Measurements from ENCODE around the gene WDFY4.

Gene WDFY4

GRCh38 chr10:48760983-48761382 is 76.3 kb downstream of the WDFY4 start:
- no peak for DNase-seq (ENCODE audit: insufficient read length, low spot score)
- no peak for TF ChIP-seq SPI1 (IDR thresholded peaks at IDR 0.05; ENCODE audit: low read depth, low read length)
- TF ChIP-seq TAF1 (IDR thresholded peaks at IDR 0.05; ENCODE audit: low read depth, low read length) = no peak
- no peak for TF ChIP-seq POLR2AphosphoS5 (IDR thresholded peaks at IDR 0.05; ENCODE audit: low read depth, low read length)
- no peak for TF ChIP-seq POU2F2 (IDR thresholded peaks at IDR 0.05; ENCODE audit: low read depth, low read length)
- no peak for TF ChIP-seq POLR2A (IDR thresholded peaks at IDR 0.05; ENCODE audit: low read depth, low read length)
- TF ChIP-seq PAX5 (IDR thresholded peaks at IDR 0.05; ENCODE audit: insufficient read depth, low read length, severe bottlenecking) = no peak
- FAIRE-seq = no peak

GRCh38 chr10:48762064-48763042 is 77.7 kb downstream of the WDFY4 start:
- TF ChIP-seq POLR2A (IDR thresholded peaks at IDR 0.05; ENCODE audit: low read depth, low read length) (no peak), POU2F2 (IDR thresholded peaks at IDR 0.05; ENCODE audit: low read depth, low read length) (no peak), POLR2AphosphoS5 (IDR thresholded peaks at IDR 0.05; ENCODE audit: low read depth, low read length) (no peak), TAF1 (IDR thresholded peaks at IDR 0.05; ENCODE audit: low read depth, low read length) (no peak), SPI1 (IDR thresholded peaks at IDR 0.05; ENCODE audit: low read depth, low read length) (no peak)
- DNase-seq (ENCODE audit: insufficient read length, low spot score) (no peak), FAIRE-seq (no peak)

GRCh38 chr10:48763403-48763965 is 78.8 kb downstream of the WDFY4 start:
- no peak for FAIRE-seq
- no peak for DNase-seq (ENCODE audit: insufficient read length, low spot score)
- TF ChIP-seq TAF1 (IDR thresholded peaks at IDR 0.05; ENCODE audit: low read depth, low read length) (no peak), POLR2A (IDR thresholded peaks at IDR 0.05; ENCODE audit: low read depth, low read length) (no peak), PAX5 (IDR thresholded peaks at IDR 0.05; ENCODE audit: insufficient read depth, low read length, severe bottlenecking) (no peak), SPI1 (IDR thresholded peaks at IDR 0.05; ENCODE audit: low read depth, low read length) (no peak), POLR2AphosphoS5 (IDR thresholded peaks at IDR 0.05; ENCODE audit: low read depth, low read length) (no peak), POU2F2 (IDR thresholded peaks at IDR 0.05; ENCODE audit: low read depth, low read length) (no peak)

GRCh38 chr10:48764486-48764885 is 79.8 kb downstream of the WDFY4 start:
- DNase-seq (ENCODE audit: insufficient read length, low spot score) = no peak
- peak; percentile 35 for FAIRE-seq

GRCh38 chr10:48765039-48765438 is 80.4 kb downstream of the WDFY4 start:
- FAIRE-seq (peak; percentile 57), DNase-seq (ENCODE audit: insufficient read length, low spot score) (no peak)
- TF ChIP-seq POLR2A (IDR thresholded peaks at IDR 0.05; ENCODE audit: low read depth, low read length) (no peak), SPI1 (IDR thresholded peaks at IDR 0.05; ENCODE audit: low read depth, low read length) (no peak), PAX5 (IDR thresholded peaks at IDR 0.05; ENCODE audit: insufficient read depth, low read length, severe bottlenecking) (no peak), TAF1 (IDR thresholded peaks at IDR 0.05; ENCODE audit: low read depth, low read length) (no peak), POLR2AphosphoS5 (IDR thresholded peaks at IDR 0.05; ENCODE audit: low read depth, low read length) (no peak), POU2F2 (IDR thresholded peaks at IDR 0.05; ENCODE audit: low read depth, low read length) (no peak)

More at GRCh38 chr10:48764486-48764885, 79.8 kb downstream of the WDFY4 start:
- TF ChIP-seq POLR2A (IDR thresholded peaks at IDR 0.05; ENCODE audit: low read depth, low read length) = no peak
- TF ChIP-seq TAF1 (IDR thresholded peaks at IDR 0.05; ENCODE audit: low read depth, low read length) = no peak
- TF ChIP-seq SPI1 (IDR thresholded peaks at IDR 0.05; ENCODE audit: low read depth, low read length) = no peak
- TF ChIP-seq POLR2AphosphoS5 (IDR thresholded peaks at IDR 0.05; ENCODE audit: low read depth, low read length) = no peak
- TF ChIP-seq POU2F2 (IDR thresholded peaks at IDR 0.05; ENCODE audit: low read depth, low read length) = no peak
- TF ChIP-seq PAX5 (IDR thresholded peaks at IDR 0.05; ENCODE audit: insufficient read depth, low read length, severe bottlenecking) = no peak

GRCh38 chr10:48765527-48765926 is 80.9 kb downstream of the WDFY4 start:
- DNase-seq (ENCODE audit: insufficient read length, low spot score) (no peak), FAIRE-seq (no peak)
- TF ChIP-seq POLR2A (IDR thresholded peaks at IDR 0.05; ENCODE audit: low read depth, low read length) (no peak), POLR2AphosphoS5 (IDR thresholded peaks at IDR 0.05; ENCODE audit: low read depth, low read length) (no peak), POU2F2 (IDR thresholded peaks at IDR 0.05; ENCODE audit: low read depth, low read length) (no peak), PAX5 (IDR thresholded peaks at IDR 0.05; ENCODE audit: insufficient read depth, low read length, severe bottlenecking) (no peak), SPI1 (IDR thresholded peaks at IDR 0.05; ENCODE audit: low read depth, low read length) (peak; percentile 77)

- no peak for TF ChIP-seq SPI1 (IDR thresholded peaks at IDR 0.05; ENCODE audit: low read depth, low read length)
- TF ChIP-seq TAF1 (IDR thresholded peaks at IDR 0.05; ENCODE audit: low read depth, low read length) = no peak
- no peak for TF ChIP-seq POU2F2 (IDR thresholded peaks at IDR 0.05; ENCODE audit: low read depth, low read length)
- FAIRE-seq (no peak), DNase-seq (ENCODE audit: insufficient read length, low spot score) (no peak)
Measured at GRCh38 chr10:48767373-48768143, 82.9 kb downstream of the WDFY4 start.

GRCh38 chr10:48768144-48768766 is 83.6 kb downstream of the WDFY4 start:
- TF ChIP-seq POLR2A (IDR thresholded peaks at IDR 0.05; ENCODE audit: low read depth, low read length) = no peak
- no peak for TF ChIP-seq TAF1 (IDR thresholded peaks at IDR 0.05; ENCODE audit: low read depth, low read length)
- no peak for TF ChIP-seq POLR2AphosphoS5 (IDR thresholded peaks at IDR 0.05; ENCODE audit: low read depth, low read length)
- TF ChIP-seq PAX5 (IDR thresholded peaks at IDR 0.05; ENCODE audit: insufficient read depth, low read length, severe bottlenecking) = no peak
- TF ChIP-seq POU2F2 (IDR thresholded peaks at IDR 0.05; ENCODE audit: low read depth, low read length) = no peak
- TF ChIP-seq SPI1 (IDR thresholded peaks at IDR 0.05; ENCODE audit: low read depth, low read length) = no peak
- DNase-seq (ENCODE audit: insufficient read length, low spot score) (no peak), FAIRE-seq (no peak)

Data from GM12891 (cell line).